ENCODE measurements around the gene SKIC8. TPM values are rescaled to one million over a fixed set of nuclear protein-coding genes. Genes with fewer than 3 reads are reported as not detected.
A peak's percentile ranks its signal among the peaks of the same experiment; 100 is the strongest.

Gene SKIC8
- 40.3 and 46.5 TPM in 2 replicates for total RNA-seq
- long read RNA-seq, transcript WDR61-201 (11 exons, 1,387 nt): major isoform, 162 of 204 reads
- long read RNA-seq, partial matches to known transcripts: 4 of 204 reads
- long read RNA-seq, other reads (novel, unspliced or antisense): 31 of 204 reads

GRCh38 chr15:78299101-78299930, at the start of gene SKIC8:
TSS of gene SKIC8 (minus strand) at chr15:78299609. CDS start at chr15:78295686, 3,923 bp downstream.
- H3K27me3 Mint-ChIP-seq (ENCODE audit: unreplicated experiment): no peaks in the 10 kb centered on the region
- DNase-seq (ENCODE audit: extremely low spot score, unreplicated experiment): peak; percentile 97
- H3K4me1 Mint-ChIP-seq (ENCODE audit: unreplicated experiment): peaks cover 32% of the 10 kb centered on the region
- H3K27ac Mint-ChIP-seq (ENCODE audit: unreplicated experiment): peak within 1 kb of the TSS; percentile 96
- TF ChIP-seq CTCF (IDR thresholded peaks at IDR 0.05): no peak
- H3K9me3 Mint-ChIP-seq (ENCODE audit: unreplicated experiment): no peaks in the 10 kb centered on the region
- peaks cover 8% of the 10 kb centered on the region for H3K36me3 Mint-ChIP-seq (ENCODE audit: unreplicated experiment)
- peak within 1 kb of the TSS; percentile 97 for H3K4me3 Mint-ChIP-seq (ENCODE audit: unreplicated experiment)

GRCh38 chr15:78347586-78348543, 48.5 kb upstream of the SKIC8 start:
- no peak for TF ChIP-seq CTCF (IDR thresholded peaks at IDR 0.05)
- no peaks in the 10 kb centered on the region for H3K4me1 Mint-ChIP-seq (ENCODE audit: unreplicated experiment)
- no peaks in the 10 kb centered on the region for H3K9me3 Mint-ChIP-seq (ENCODE audit: unreplicated experiment)
- H3K4me3 Mint-ChIP-seq (ENCODE audit: unreplicated experiment): no peak overlapping the region
- no peaks in the 10 kb centered on the region for H3K36me3 Mint-ChIP-seq (ENCODE audit: unreplicated experiment)
- peaks cover 56% of the 10 kb centered on the region for H3K27me3 Mint-ChIP-seq (ENCODE audit: unreplicated experiment)
- DNase-seq (ENCODE audit: extremely low spot score, unreplicated experiment): no peak
- H3K27ac Mint-ChIP-seq (ENCODE audit: unreplicated experiment): no peak overlapping the region

- no peak for DNase-seq (ENCODE audit: extremely low spot score, unreplicated experiment)
- Mint-ChIP-seq H3K4me1 (ENCODE audit: unreplicated experiment) (peaks cover 3% of the 10 kb centered on the region), H3K36me3 (ENCODE audit: unreplicated experiment) (no peaks in the 10 kb centered on the region), H3K9me3 (ENCODE audit: unreplicated experiment) (no peaks in the 10 kb centered on the region), H3K27me3 (ENCODE audit: unreplicated experiment) (peaks cover 79% of the 10 kb centered on the region), H3K4me3 (ENCODE audit: unreplicated experiment) (no peak overlapping the region), H3K27ac (ENCODE audit: unreplicated experiment) (no peak overlapping the region)
- no peak for TF ChIP-seq CTCF (IDR thresholded peaks at IDR 0.05)
These were observed 46.2 kb upstream of the SKIC8 start for GRCh38 chr15:78345396-78346125.

- peaks cover 8% of the 10 kb centered on the region for H3K4me1 Mint-ChIP-seq (ENCODE audit: unreplicated experiment)
- H3K4me3 Mint-ChIP-seq (ENCODE audit: unreplicated experiment): no peak overlapping the region
- no peaks in the 10 kb centered on the region for H3K36me3 Mint-ChIP-seq (ENCODE audit: unreplicated experiment)
- TF ChIP-seq CTCF (IDR thresholded peaks at IDR 0.05): no peak
- H3K27ac Mint-ChIP-seq (ENCODE audit: unreplicated experiment): no peak overlapping the region
- no peaks in the 10 kb centered on the region for H3K9me3 Mint-ChIP-seq (ENCODE audit: unreplicated experiment)
- peaks cover 96% of the 10 kb centered on the region for H3K27me3 Mint-ChIP-seq (ENCODE audit: unreplicated experiment)
- DNase-seq (ENCODE audit: extremely low spot score, unreplicated experiment): no peak
These were observed 44.1 kb upstream of the SKIC8 start for GRCh38 chr15:78343276-78344060.
